Activated CD4-positive, CD25-positive, alpha-beta regulatory T cell treated with anti-CD3 and anti-CD28 coated beads, Interleukin-2, amount 50 U/mL, for 16 hours (primary cell): ENCODE measurements around the gene MRGPRD.

Source experiments
- DNase-seq: peaks from one replicate; pipeline ENCODE4 v3.0.0-alpha.2; 2020; ENCODE audit warnings: low read depth, low spot score

Gene MRGPRD, protein sequence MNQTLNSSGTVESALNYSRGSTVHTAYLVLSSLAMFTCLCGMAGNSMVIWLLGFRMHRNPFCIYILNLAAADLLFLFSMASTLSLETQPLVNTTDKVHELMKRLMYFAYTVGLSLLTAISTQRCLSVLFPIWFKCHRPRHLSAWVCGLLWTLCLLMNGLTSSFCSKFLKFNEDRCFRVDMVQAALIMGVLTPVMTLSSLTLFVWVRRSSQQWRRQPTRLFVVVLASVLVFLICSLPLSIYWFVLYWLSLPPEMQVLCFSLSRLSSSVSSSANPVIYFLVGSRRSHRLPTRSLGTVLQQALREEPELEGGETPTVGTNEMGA

GRCh38 chr11:68980776-68981065 is at the start of gene MRGPRD:
TSS of gene MRGPRD (minus strand) at chr11:68980986. CDS start at chr11:68980986, 0 bp downstream.
- no peak for DNase-seq

- no peak for DNase-seq
These were observed 49.5 kb upstream of the MRGPRD start for GRCh38 chr11:69030301-69030700.

- no peak for DNase-seq
These were observed 47.1 kb upstream of the MRGPRD start for GRCh38 chr11:69027704-69028372.

DNA sequence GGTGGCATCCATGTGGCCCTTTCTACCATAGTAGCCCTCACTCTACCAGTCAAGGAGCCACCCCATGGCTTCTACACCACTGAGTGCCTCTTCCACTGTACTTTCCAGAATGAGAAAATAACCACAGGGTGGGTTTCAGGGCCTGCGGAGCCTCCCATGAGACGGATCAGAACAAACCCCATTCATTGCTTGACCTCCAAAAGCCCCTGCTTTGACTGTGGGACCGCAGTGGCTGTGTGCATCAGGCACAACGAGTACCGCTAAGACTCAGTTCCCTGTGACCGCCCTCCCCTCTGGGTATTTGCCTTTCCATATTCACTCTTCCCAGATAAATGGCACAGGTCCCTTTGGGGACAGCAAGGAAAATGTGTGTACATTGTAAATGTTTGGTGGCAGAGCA is 43.7 kb upstream of the MRGPRD start:
- no peak for DNase-seq

DNA sequence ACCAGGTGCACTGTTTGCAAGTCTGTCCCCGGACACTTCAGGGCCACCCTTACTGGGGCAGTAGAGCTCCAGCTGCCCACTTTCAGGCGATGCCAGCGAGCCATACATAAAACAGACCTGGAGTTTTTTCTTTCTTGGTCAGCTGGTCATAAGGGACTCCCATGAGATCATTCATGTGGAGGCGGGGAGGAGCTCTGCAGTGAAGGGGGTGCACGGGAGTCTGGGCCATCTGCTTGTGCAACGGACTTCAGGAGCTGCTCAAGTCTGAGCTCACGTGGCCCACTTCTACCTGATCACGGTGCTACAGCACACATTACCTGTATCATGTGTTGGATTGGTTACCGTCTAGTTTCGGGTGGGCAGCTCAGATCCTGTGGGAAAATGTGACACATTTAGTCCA is 41.5 kb upstream of the MRGPRD start:
- no peak for DNase-seq

DNA sequence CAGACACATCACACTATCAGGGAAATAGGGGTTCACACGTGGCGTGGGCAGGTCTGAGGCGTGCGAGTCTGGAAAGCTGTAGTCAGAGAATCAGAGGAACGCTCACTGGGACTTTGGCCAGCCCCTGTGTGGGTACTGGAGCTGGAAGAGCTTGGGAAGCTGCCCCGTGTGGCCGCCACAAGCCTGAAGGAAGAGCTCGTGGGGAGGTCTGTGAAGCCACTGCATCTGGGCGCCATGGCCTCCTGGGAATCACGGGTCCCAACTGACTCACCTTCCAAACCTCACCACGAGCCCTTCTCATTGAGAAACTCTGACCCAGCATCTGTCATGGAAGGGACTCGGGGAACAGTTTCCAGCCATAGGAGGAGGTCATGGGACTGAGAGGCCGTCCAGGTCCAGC is 38.1 kb upstream of the MRGPRD start:
- DNase-seq, result no peak

- DNase-seq, result no peak
These were observed 37.2 kb upstream of the MRGPRD start for GRCh38 chr11:69017951-69018350.

- DNase-seq, result no peak
These were observed 34.2 kb upstream of the MRGPRD start for GRCh38 chr11:69014898-69015549.

DNA sequence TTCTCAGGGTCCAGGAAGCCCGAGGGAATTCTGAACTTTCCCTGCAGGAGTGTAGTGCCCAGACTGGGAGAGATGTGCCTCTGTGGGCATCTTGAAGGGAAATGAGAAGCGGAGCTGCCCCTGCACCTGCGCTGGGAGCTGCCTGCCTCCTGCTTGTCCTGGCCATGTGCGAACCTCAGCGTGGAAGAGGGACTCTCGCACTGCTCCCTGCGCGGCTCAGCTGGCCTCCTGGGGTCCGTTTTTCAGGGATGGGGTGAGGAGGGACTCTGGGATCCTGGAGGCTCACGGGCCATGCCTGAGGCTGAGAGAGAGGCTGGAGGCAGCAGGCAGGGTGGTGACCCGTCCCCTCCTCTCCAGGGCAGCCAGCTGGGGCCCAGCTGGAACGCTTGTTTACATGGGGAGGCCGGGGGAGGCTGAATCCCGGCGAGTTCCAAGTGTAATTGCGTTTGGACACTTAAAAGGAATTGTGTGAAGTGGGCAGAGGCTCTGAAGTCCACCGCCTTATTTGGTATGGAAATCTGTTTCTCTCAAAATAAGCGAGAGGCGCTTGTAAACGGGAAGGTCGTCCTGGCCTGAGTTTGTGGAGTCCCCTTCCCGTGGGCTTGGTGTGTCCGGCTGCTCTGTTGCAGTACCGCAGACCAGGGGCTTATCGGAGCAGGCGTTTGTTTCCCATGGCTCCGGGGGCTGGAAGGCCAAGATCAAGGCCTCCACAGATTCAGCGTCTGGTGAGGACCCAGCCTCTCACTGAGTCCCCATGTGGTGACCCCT is 33.5 kb upstream of the MRGPRD start:
- DNase-seq, result no peak

GRCh38 chr11:69013009-69013951 is 32.5 kb upstream of the MRGPRD start, which contains the start of gene MRGPRF:
TSS of gene MRGPRF (minus strand) at chr11:69013246. CDS start at chr11:69009901, 3,345 bp downstream.
- DNase-seq, result no peak

- no peak for DNase-seq
These were observed 31.6 kb upstream of the MRGPRD start for GRCh38 chr11:69012092-69013008.

GRCh38 chr11:69011624-69012091 is 30.9 kb upstream of the MRGPRD start:
- DNase-seq, result no peak

DNA sequence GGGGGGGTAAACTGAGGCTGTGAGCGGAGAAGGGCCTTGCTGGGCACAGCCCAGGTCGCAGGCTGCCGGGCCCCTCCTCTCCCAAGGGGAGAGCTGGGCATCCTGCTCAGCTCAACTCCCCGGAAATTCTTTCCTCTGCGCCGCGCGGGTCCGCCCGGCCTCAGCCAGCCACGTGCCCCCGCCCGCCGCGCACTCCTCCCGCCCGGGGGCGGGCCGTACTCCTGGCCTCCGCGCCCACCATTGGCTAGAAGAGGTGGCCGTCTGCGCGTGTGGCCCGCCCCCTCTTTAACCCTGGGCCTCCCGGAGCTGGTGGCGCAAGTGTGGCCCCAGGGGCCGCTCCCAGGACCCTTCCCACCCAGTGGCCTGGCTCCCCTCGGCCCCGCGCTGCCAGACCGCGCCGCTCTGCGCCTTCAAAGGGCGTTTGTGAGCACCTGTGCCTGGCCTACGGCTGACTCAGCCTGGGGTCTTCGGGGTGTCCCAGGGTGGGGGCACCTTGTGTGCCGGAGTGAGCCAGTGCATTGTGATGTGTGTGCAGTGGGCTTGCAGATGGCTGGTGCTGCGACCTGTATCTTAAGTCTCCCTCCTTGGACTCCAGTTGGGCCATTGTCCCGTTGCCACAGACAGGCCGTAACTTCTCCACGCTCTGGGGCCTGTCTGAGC is 30.3 kb upstream of the MRGPRD start:
- DNase-seq, result no peak

GRCh38 chr11:69010361-69010891 is 29.6 kb upstream of the MRGPRD start:
- DNase-seq, result no peak

GRCh38 chr11:69009441-69010211 is 28.8 kb upstream of the MRGPRD start:
- DNase-seq, result no peak

- DNase-seq, result no peak
These were observed 28.1 kb upstream of the MRGPRD start for GRCh38 chr11:69008737-69009440.

GRCh38 chr11:69007975-69008381 is 27.2 kb upstream of the MRGPRD start:
- no peak for DNase-seq

GRCh38 chr11:69006816-69007215 is 26.0 kb upstream of the MRGPRD start:
- DNase-seq, result no peak
